COR-L47 (cell line): Measurements from ENCODE around the gene ZNF107.
"Not testable (repeated sequence)": the region's sequence is repeated elsewhere in the genome, so short reads cannot be mapped to it uniquely, and the experiment has no call there.

Experiments
- DNase-seq: peaks from one replicate; lab custom pipeline; 2025; lab: John Stamatoyannopoulos, UW

Gene ZNF107

GRCh38 chr7:64733550-64734240 lies 67.8 kb downstream of the ZNF107 start:
- no peak for DNase-seq

DNA sequence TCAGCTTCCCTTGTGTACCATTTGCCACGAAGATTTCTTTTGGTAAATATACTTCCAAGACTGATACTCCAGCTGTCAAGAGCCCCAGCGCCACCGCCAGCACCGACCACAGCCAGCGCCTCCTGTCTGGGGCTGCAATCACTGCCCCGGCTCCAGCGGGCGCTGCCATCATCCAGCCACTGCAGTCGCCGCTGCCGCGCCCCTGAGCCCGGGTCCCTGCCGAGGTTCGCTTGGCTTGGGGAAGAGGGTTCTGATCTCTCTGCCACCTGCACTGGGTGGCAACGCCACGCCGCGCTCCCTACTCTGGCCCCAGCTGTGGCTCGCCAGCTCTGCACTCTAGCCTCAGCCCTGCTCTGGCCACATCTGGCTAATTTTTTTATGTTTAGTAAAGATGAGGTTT lies 70.6 kb downstream of the ZNF107 start:
- no peak for DNase-seq

DNA sequence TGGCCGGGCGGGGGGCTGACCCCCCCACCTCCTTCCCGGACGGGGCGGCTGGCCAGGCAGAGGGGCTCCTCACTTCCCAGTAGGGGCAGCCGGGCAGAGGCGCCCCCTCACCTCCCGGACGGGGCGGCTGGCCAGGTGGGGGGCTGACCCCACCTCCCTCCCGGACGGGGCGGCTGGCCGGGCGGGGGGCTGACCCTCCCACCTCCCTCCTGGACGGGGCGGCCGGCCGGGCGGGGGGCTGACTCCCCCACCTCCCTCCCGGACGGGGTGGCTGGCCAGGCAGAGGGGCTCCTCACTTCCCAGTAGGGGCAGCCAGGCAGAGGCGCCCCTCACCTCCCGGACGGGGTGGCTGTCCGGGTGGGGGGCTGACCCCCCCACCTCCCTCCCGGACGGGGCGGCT lies 72.5 kb downstream of the ZNF107 start:
- not testable (repeated sequence) for DNase-seq

GRCh38 chr7:64738953-64739352 lies 73.0 kb downstream of the ZNF107 start:
- DNase-seq = not testable (repeated sequence)

GRCh38 chr7:64744680-64745079 lies 78.7 kb downstream of the ZNF107 start:
- no peak for DNase-seq

GRCh38 chr7:64747802-64748201 lies 81.9 kb downstream of the ZNF107 start:
- DNase-seq = no peak

DNA sequence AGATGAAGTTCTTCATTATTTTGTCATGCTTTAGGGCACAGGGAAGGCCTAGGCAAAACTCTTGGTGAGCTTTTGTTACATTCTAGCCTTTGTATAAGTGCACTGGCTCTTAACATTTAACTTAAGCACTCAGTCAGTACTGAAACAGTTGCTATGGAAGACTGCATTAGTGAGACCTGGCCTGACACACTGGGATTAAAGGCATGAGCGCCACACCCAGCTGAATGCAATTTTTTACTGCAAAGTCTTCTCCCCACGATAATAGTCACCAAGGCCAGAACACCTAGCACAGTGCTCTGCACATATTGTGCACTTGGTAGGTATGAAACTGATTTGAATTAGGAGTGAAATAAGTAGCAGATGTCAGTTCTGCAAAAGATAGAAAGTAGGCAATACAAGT lies 87.1 kb downstream of the ZNF107 start:
- DNase-seq = no peak

GRCh38 chr7:64755865-64756264 lies 89.9 kb downstream of the ZNF107 start:
- no peak for DNase-seq

- no peak for DNase-seq
Observed at GRCh38 chr7:64758151-64758550, 92.2 kb downstream of the ZNF107 start.
